ENCODE measurements around the gene RAB40C.

Gene RAB40C

GRCh38 chr16:636206-637080, 46.6 kb downstream of the RAB40C start, which contains the start of gene METTL26:
METTL26 (minus strand) TSS chr16:636305; CDS start chr16:636290, 15 bp downstream.
- Histone ChIP-seq H3K4ac (ENCODE audit: low read depth, low read length) (peak within 1 kb of the TSS; percentile 81), H2BK120ac (ENCODE audit: insufficient read depth, low read length, poor library complexity) (peak within 1 kb of the TSS; percentile 90), H3K23ac (ENCODE audit: low read length) (no peak within 1 kb of the TSS), H4K8ac (ENCODE audit: low read depth, low read length) (peak within 1 kb of the TSS; percentile 96), H4K91ac (ENCODE audit: low read depth, low read length) (peak within 1 kb of the TSS; percentile 91), H3K36me3 (ENCODE audit: control insufficient read depth in 1 of 2, insufficient read depth in 2 of 2, low read length in 2 of 2) (peaks cover 27 to 29% of the 10 kb centered on the region in 2 experiments), H2AK5ac (ENCODE audit: low read length) (peak within 1 kb of the TSS; percentile 81), H3K27ac (ENCODE audit: low read depth, low read length) (peak within 1 kb of the TSS; percentile 86), H3K27me3 (ENCODE audit: insufficient read depth, low read length) (no peaks in the 10 kb centered on the region), H3K4me2 (ENCODE audit: low read length) (peak within 1 kb of the TSS; percentile 89), H3K79me1 (ENCODE audit: low read length) (peaks cover 17% of the 10 kb centered on the region), H3K79me2 (ENCODE audit: control insufficient read depth, insufficient read depth, low read length, poor library complexity) (peaks cover 12% of the 10 kb centered on the region), H3K9ac (ENCODE audit: low read length) (peak within 1 kb of the TSS; percentile 90), H3K4me3 (ENCODE audit: low read depth, low read length) (peak within 1 kb of the TSS; percentile 98), H4K12ac (ENCODE audit: low read depth, low read length) (peak within 1 kb of the TSS; percentile 78), H2BK12ac (ENCODE audit: low read length) (peak within 1 kb of the TSS; percentile 58), H3K18ac (ENCODE audit: low read length) (peak within 1 kb of the TSS; percentile 90), H2BK5ac (ENCODE audit: low read depth, low read length, poor library complexity) (peak within 1 kb of the TSS; percentile 91), H3K9me3 (ENCODE audit: insufficient read depth, low read depth, low read length) (no peaks in the 10 kb centered on the region), H3K4me1 (ENCODE audit: control insufficient read depth in 1 of 2, insufficient read depth in 2 of 2, low read length in 2 of 2) (peaks cover 17 to 22% of the 10 kb centered on the region in 2 experiments), H3K14ac (ENCODE audit: low read length) (peak within 1 kb of the TSS; percentile 98), H2AFZ (ENCODE audit: insufficient read depth, low read length, poor library complexity) (peak within 1 kb of the TSS; percentile 85)
- peak; percentile 94 to 96 for DNase-seq
- no CpG with 5 or more reads among the region's 91 CpGs for WGBS (ENCODE audit: extremely low coverage, insufficient coverage, insufficient read length)

- Histone ChIP-seq H3K4ac (ENCODE audit: low read depth, low read length) (no peak overlapping the region), H3K23ac (ENCODE audit: low read length) (no peak overlapping the region)
These were observed 47.5 kb downstream of the RAB40C start for GRCh38 chr16:637081-638018.

GRCh38 chr16:638034-638543, 48.2 kb downstream of the RAB40C start:
- Histone ChIP-seq H3K4me1 (ENCODE audit: control insufficient read depth in 1 of 2, insufficient read depth in 2 of 2, low read length in 2 of 2) (peaks cover 24 to 30% of the 10 kb centered on the region in 2 experiments), H3K79me1 (ENCODE audit: low read length) (peaks cover 24% of the 10 kb centered on the region)

More at GRCh38 chr16:637081-638018, 47.5 kb downstream of the RAB40C start:
- peak overlapping the region; percentile 14 for H2AFZ ChIP-seq (ENCODE audit: insufficient read depth, low read length, poor library complexity)
- peak overlapping the region; percentile 69 for H3K4me2 ChIP-seq (ENCODE audit: low read length)
- H3K27ac ChIP-seq (ENCODE audit: low read depth, low read length), result peak overlapping the region; percentile 86
- peak overlapping the region; percentile 2 for H2BK12ac ChIP-seq (ENCODE audit: low read length)
- H3K4me3 ChIP-seq (ENCODE audit: low read depth, low read length), result peak overlapping the region; percentile 84
- H4K91ac ChIP-seq (ENCODE audit: low read depth, low read length), result peak overlapping the region; percentile 66
- peaks cover 22% of the 10 kb centered on the region for H3K79me1 ChIP-seq (ENCODE audit: low read length)
- no peaks in the 10 kb centered on the region for H3K27me3 ChIP-seq (ENCODE audit: insufficient read depth, low read length)
- no peak overlapping the region for H4K12ac ChIP-seq (ENCODE audit: low read depth, low read length)
- no peak overlapping the region for H3K14ac ChIP-seq (ENCODE audit: low read length)
- H3K79me2 ChIP-seq (ENCODE audit: control insufficient read depth, insufficient read depth, low read length, poor library complexity), result peaks cover 14% of the 10 kb centered on the region
- no peak overlapping the region for H3K18ac ChIP-seq (ENCODE audit: low read length)
- H2AK5ac ChIP-seq (ENCODE audit: low read length), result peak overlapping the region; percentile 6
- H2BK5ac ChIP-seq (ENCODE audit: low read depth, low read length, poor library complexity), result no peak overlapping the region
- no peaks in the 10 kb centered on the region for H3K9me3 ChIP-seq (ENCODE audit: insufficient read depth, low read depth, low read length)
- H2BK120ac ChIP-seq (ENCODE audit: insufficient read depth, low read length, poor library complexity), result no peak overlapping the region
- no peak overlapping the region for H3K9ac ChIP-seq (ENCODE audit: low read length)
- peaks cover 17 to 23% of the 10 kb centered on the region in 2 experiments for H3K4me1 ChIP-seq (ENCODE audit: control insufficient read depth in 1 of 2, insufficient read depth in 2 of 2, low read length in 2 of 2)
- no CpG with 5 or more reads among the region's 53 CpGs for WGBS (ENCODE audit: extremely low coverage, insufficient coverage, insufficient read length)
- H3K36me3 ChIP-seq (ENCODE audit: control insufficient read depth in 1 of 2, insufficient read depth in 2 of 2, low read length in 2 of 2), result peaks cover 25 to 26% of the 10 kb centered on the region in 2 experiments
- no peak for DNase-seq
- H4K8ac ChIP-seq (ENCODE audit: low read depth, low read length), result peak overlapping the region; percentile 0

GRCh38 chr16:638836-639235, 49.0 kb downstream of the RAB40C start:
- Histone ChIP-seq H3K79me2 (ENCODE audit: control insufficient read depth, insufficient read depth, low read length, poor library complexity) (peaks cover 14% of the 10 kb centered on the region), H2BK120ac (ENCODE audit: insufficient read depth, low read length, poor library complexity) (no peak overlapping the region), H2BK5ac (ENCODE audit: low read depth, low read length, poor library complexity) (no peak overlapping the region), H2AK5ac (ENCODE audit: low read length) (no peak overlapping the region), H4K12ac (ENCODE audit: low read depth, low read length) (no peak overlapping the region), H4K91ac (ENCODE audit: low read depth, low read length) (no peak overlapping the region), H4K8ac (ENCODE audit: low read depth, low read length) (no peak overlapping the region), H2BK12ac (ENCODE audit: low read length) (no peak overlapping the region), H3K9me3 (ENCODE audit: insufficient read depth, low read depth, low read length) (peaks cover 1% of the 10 kb centered on the region), H3K23ac (ENCODE audit: low read length) (no peak overlapping the region), H3K4ac (ENCODE audit: low read depth, low read length) (no peak overlapping the region), H3K4me1 (ENCODE audit: control insufficient read depth in 1 of 2, insufficient read depth in 2 of 2, low read length in 2 of 2) (peaks cover 24 to 31% of the 10 kb centered on the region in 2 experiments), H3K27me3 (ENCODE audit: insufficient read depth, low read length) (no peaks in the 10 kb centered on the region), H3K36me3 (ENCODE audit: control insufficient read depth in 1 of 2, insufficient read depth in 2 of 2, low read length in 2 of 2) (peaks cover 11% of the 10 kb centered on the region in 2 experiments), H2AFZ (ENCODE audit: insufficient read depth, low read length, poor library complexity) (no peak overlapping the region), H3K79me1 (ENCODE audit: low read length) (peaks cover 24% of the 10 kb centered on the region), H3K27ac (ENCODE audit: low read depth, low read length) (no peak overlapping the region), H3K4me2 (ENCODE audit: low read length) (no peak overlapping the region), H3K9ac (ENCODE audit: low read length) (no peak overlapping the region), H3K14ac (ENCODE audit: low read length) (no peak overlapping the region), H3K18ac (ENCODE audit: low read length) (no peak overlapping the region), H3K4me3 (ENCODE audit: low read depth, low read length) (no peak overlapping the region)
- no CpG with 5 or more reads among the region's 9 CpGs for WGBS (ENCODE audit: extremely low coverage, insufficient coverage, insufficient read length)
- DNase-seq, result no peak

More at GRCh38 chr16:638034-638543, 48.2 kb downstream of the RAB40C start:
- no peaks in the 10 kb centered on the region for H3K9me3 ChIP-seq (ENCODE audit: insufficient read depth, low read depth, low read length)
- no peak for DNase-seq
- no peak overlapping the region for H3K4ac ChIP-seq (ENCODE audit: low read depth, low read length)
- no peak overlapping the region for H2BK5ac ChIP-seq (ENCODE audit: low read depth, low read length, poor library complexity)
- H3K27ac ChIP-seq (ENCODE audit: low read depth, low read length), result no peak overlapping the region
- H2AK5ac ChIP-seq (ENCODE audit: low read length), result no peak overlapping the region
- no peak overlapping the region for H4K8ac ChIP-seq (ENCODE audit: low read depth, low read length)
- peaks cover 18% of the 10 kb centered on the region in 2 experiments for H3K36me3 ChIP-seq (ENCODE audit: control insufficient read depth in 1 of 2, insufficient read depth in 2 of 2, low read length in 2 of 2)
- no peak overlapping the region for H3K9ac ChIP-seq (ENCODE audit: low read length)
- no peaks in the 10 kb centered on the region for H3K27me3 ChIP-seq (ENCODE audit: insufficient read depth, low read length)
- H4K12ac ChIP-seq (ENCODE audit: low read depth, low read length), result no peak overlapping the region
- H2AFZ ChIP-seq (ENCODE audit: insufficient read depth, low read length, poor library complexity), result no peak overlapping the region
- no peak overlapping the region for H2BK12ac ChIP-seq (ENCODE audit: low read length)
- no CpG with 5 or more reads among the region's 15 CpGs for WGBS (ENCODE audit: extremely low coverage, insufficient coverage, insufficient read length)
- H3K4me2 ChIP-seq (ENCODE audit: low read length), result no peak overlapping the region
- H3K23ac ChIP-seq (ENCODE audit: low read length), result no peak overlapping the region
- H3K14ac ChIP-seq (ENCODE audit: low read length), result no peak overlapping the region
- H3K18ac ChIP-seq (ENCODE audit: low read length), result no peak overlapping the region
- no peak overlapping the region for H4K91ac ChIP-seq (ENCODE audit: low read depth, low read length)
- H3K4me3 ChIP-seq (ENCODE audit: low read depth, low read length), result no peak overlapping the region
- H3K79me2 ChIP-seq (ENCODE audit: control insufficient read depth, insufficient read depth, low read length, poor library complexity), result peaks cover 14% of the 10 kb centered on the region
- no peak overlapping the region for H2BK120ac ChIP-seq (ENCODE audit: insufficient read depth, low read length, poor library complexity)
